GM12873 (cell line): ENCODE measurements around the gene KIAA0040.

ENCODE experiments used
- CTCF ChIP-seq: IDR thresholded peaks from 2 replicates; pipeline ENCODE4 v1.5.1; 2012; ENCODE audit warnings: low read depth, mild to moderate bottlenecking, moderate library complexity, low read length, control low read depth; ENCODE audit not compliant: insufficient read depth; ENCODE audit errors: missing control alignments

KIAA0040 gene

GRCh38 chr1:175178056-175178455 lies 14.5 kb downstream of the KIAA0040 start:
- TF ChIP-seq CTCF, result no peak

GRCh38 chr1:175176246-175176645 lies 16.3 kb downstream of the KIAA0040 start:
- no peak for TF ChIP-seq CTCF

- TF ChIP-seq CTCF, result no peak
These were observed 18.1 kb downstream of the KIAA0040 start for GRCh38 chr1:175174309-175175102.

GRCh38 chr1:175173531-175173930 lies 19.0 kb downstream of the KIAA0040 start:
- TF ChIP-seq CTCF, result no peak

- no peak for TF ChIP-seq CTCF
These were observed 20.1 kb downstream of the KIAA0040 start for GRCh38 chr1:175172503-175172902.

- TF ChIP-seq CTCF, result no peak
These were observed 21.3 kb downstream of the KIAA0040 start for GRCh38 chr1:175171036-175171913.
